ENCODE data around the gene PPP3R1. TPM values are rescaled to one million over a fixed set of nuclear protein-coding genes. Genes with fewer than 3 reads are reported as not detected.

The PPP3R1 gene
- polyA plus RNA-seq, 1 experiment: 5.2 TPM

GRCh38 chr2:68246396-68246795 is 5.9 kb downstream of the PPP3R1 start:
- no peak for TF ChIP-seq CTCF (IDR thresholded peaks at IDR 0.05; ENCODE audit: insufficient read depth, low read depth, low read length)
- DNase-seq (ENCODE audit: low read depth): no peak

GRCh38 chr2:68245672-68246071 is 6.7 kb downstream of the PPP3R1 start:
- H3K4me3 ChIP-seq (ENCODE audit: low read depth, low read length): no peak overlapping the region
- H3K36me3 ChIP-seq (ENCODE audit: control insufficient read depth, insufficient read depth, low read length): no peaks in the 10 kb centered on the region
- no peak for TF ChIP-seq CTCF (IDR thresholded peaks at IDR 0.05; ENCODE audit: insufficient read depth, low read depth, low read length)
- CTCF ChIA-PET: interaction anchor here (1.3 to 3.3 kb wide), 5 partner anchors 9 to 123 kb away, joined by 4 to 12 read pairs (median 6); no protein-coding TSS in a partner anchor
- no peaks in the 10 kb centered on the region for H3K27me3 ChIP-seq (ENCODE audit: control insufficient read depth, insufficient read depth, low read length)
- POLR2A ChIA-PET: no interaction called here
- DNase-seq (ENCODE audit: low read depth): no peak

More at GRCh38 chr2:68246396-68246795, 5.9 kb downstream of the PPP3R1 start:
- Histone ChIP-seq H3K36me3 (ENCODE audit: control insufficient read depth, insufficient read depth, low read length) (no peaks in the 10 kb centered on the region), H3K4me3 (ENCODE audit: low read depth, low read length) (no peak overlapping the region), H3K27me3 (ENCODE audit: control insufficient read depth, insufficient read depth, low read length) (no peaks in the 10 kb centered on the region)
- CTCF ChIA-PET: interaction anchor here (1.4 to 3.3 kb wide), 3 partner anchors 10 to 124 kb away, joined by 4 to 12 read pairs (median 6); no protein-coding TSS in a partner anchor
- POLR2A ChIA-PET: no interaction called here

GRCh38 chr2:68245066-68245465 is 7.3 kb downstream of the PPP3R1 start:
- no peaks in the 10 kb centered on the region for H3K36me3 ChIP-seq (ENCODE audit: control insufficient read depth, insufficient read depth, low read length)
- no peaks in the 10 kb centered on the region for H3K27me3 ChIP-seq (ENCODE audit: control insufficient read depth, insufficient read depth, low read length)
- TF ChIP-seq CTCF (IDR thresholded peaks at IDR 0.05; ENCODE audit: insufficient read depth, low read depth, low read length): no peak
- ChIA-PET CTCF (interaction anchor here (1.0 to 3.3 kb wide), 8 partner anchors 8 to 122 kb away, joined by 3 to 12 read pairs (median 6); partner anchors contain the start of gene PPP3R1), POLR2A (no interaction called here)
- H3K4me3 ChIP-seq (ENCODE audit: low read depth, low read length): no peak overlapping the region
- DNase-seq (ENCODE audit: low read depth): no peak

- peak; percentile 23; the same call in 1 of the 2 replicates for TF ChIP-seq CTCF (IDR thresholded peaks at IDR 0.05; ENCODE audit: insufficient read depth, low read depth, low read length)
- no peak for DNase-seq (ENCODE audit: low read depth)
- no peaks in the 10 kb centered on the region for H3K27me3 ChIP-seq (ENCODE audit: control insufficient read depth, insufficient read depth, low read length)
- H3K36me3 ChIP-seq (ENCODE audit: control insufficient read depth, insufficient read depth, low read length): no peaks in the 10 kb centered on the region
- ChIA-PET POLR2A (interaction anchor here (0.7 kb wide), 1 partner anchor 53 kb away, joined by 3 read pairs; no protein-coding TSS in a partner anchor), CTCF (interaction anchor here (0.6 to 3.3 kb wide), 9 partner anchors 8 to 122 kb away, joined by 3 to 12 read pairs (median 5); partner anchors contain the start of gene PPP3R1)
- no peak overlapping the region for H3K4me3 ChIP-seq (ENCODE audit: low read depth, low read length)
These were observed 7.9 kb downstream of the PPP3R1 start for GRCh38 chr2:68244456-68244855.

- Histone ChIP-seq H3K4me3 (ENCODE audit: low read depth, low read length) (no peak overlapping the region), H3K27me3 (ENCODE audit: control insufficient read depth, insufficient read depth, low read length) (no peaks in the 10 kb centered on the region), H3K36me3 (ENCODE audit: control insufficient read depth, insufficient read depth, low read length) (no peaks in the 10 kb centered on the region)
- TF ChIP-seq CTCF (IDR thresholded peaks at IDR 0.05; ENCODE audit: insufficient read depth, low read depth, low read length): no peak
- CTCF ChIA-PET: interaction anchor here (1.0 kb wide), 1 partner anchor 9 kb away, joined by 4 read pairs; no protein-coding TSS in a partner anchor
- POLR2A ChIA-PET: no interaction called here
- DNase-seq (ENCODE audit: low read depth): no peak
These were observed 10.6 kb downstream of the PPP3R1 start for GRCh38 chr2:68241732-68242131.

All from BJ (cell line).